Measurements from ENCODE around the gene GFRA4. TPM values are rescaled to one million over a fixed set of nuclear protein-coding genes. Genes with fewer than 3 reads are reported as not detected.

GFRA4 gene
- polyA plus RNA-seq, 2 donors = not detected

- Histone ChIP-seq H3K4me3 (ENCODE audit: low read depth in 1 of 2, low read length in 2 of 2) (no peak overlapping the region), H3K27me3 (ENCODE audit: control insufficient read depth in 1 of 2, insufficient read depth in 2 of 2, low read length in 2 of 2) (no peaks in the 10 kb centered on the region), H3K36me3 (ENCODE audit: control insufficient read depth in 2 of 2, insufficient read depth in 2 of 2, low read length in 1 of 2) (no peaks in the 10 kb centered on the region), H3K27ac (ENCODE audit: low read depth in 2 of 2, low read length in 1 of 2) (no peak overlapping the region), H3K9me3 (ENCODE audit: control insufficient read depth in 2 of 2, insufficient read depth in 1 of 2, low read depth in 1 of 2, low read length in 1 of 2) (peaks cover 3 to 6% of the 10 kb centered on the region in 2 donors), H3K4me1 (ENCODE audit: control insufficient read depth in 2 of 2, insufficient read depth in 2 of 2, low read length in 1 of 2) (peaks cover 0 to 4% of the 10 kb centered on the region in 2 donors)
- 82 to 88% methylated on average over 1 of the region's 1 CpG for whole genome bisulfite sequencing, 2 donors
These were observed 33.0 kb upstream of the GFRA4 start for GRCh38 chr20:3696200-3696599.

GRCh38 chr20:3694864-3695263 lies 31.7 kb upstream of the GFRA4 start:
- no peaks in the 10 kb centered on the region for H3K27me3 ChIP-seq (ENCODE audit: control insufficient read depth in 1 of 2, insufficient read depth in 2 of 2, low read length in 2 of 2)
- WGBS, 2 donors = 95 to 96% methylated on average over 5 of the region's 5 CpGs

GRCh38 chr20:3693376-3693775 lies 30.2 kb upstream of the GFRA4 start:
- Histone ChIP-seq H3K9me3 (ENCODE audit: control insufficient read depth in 2 of 2, insufficient read depth in 1 of 2, low read depth in 1 of 2, low read length in 1 of 2) (peaks cover 3 to 6% of the 10 kb centered on the region in 2 donors), H3K36me3 (ENCODE audit: control insufficient read depth in 2 of 2, insufficient read depth in 2 of 2, low read length in 1 of 2) (no peaks in the 10 kb centered on the region), H3K27me3 (ENCODE audit: control insufficient read depth in 1 of 2, insufficient read depth in 2 of 2, low read length in 2 of 2) (no peaks in the 10 kb centered on the region), H3K4me1 (ENCODE audit: control insufficient read depth in 2 of 2, insufficient read depth in 2 of 2, low read length in 1 of 2) (peaks cover 0 to 4% of the 10 kb centered on the region in 2 donors), H3K4me3 (ENCODE audit: low read depth in 1 of 2, low read length in 2 of 2) (no peak overlapping the region), H3K27ac (ENCODE audit: low read depth in 2 of 2, low read length in 1 of 2) (no peak overlapping the region)
- 82 to 90% methylated on average over 13 of the region's 13 CpGs for WGBS, 2 donors

More at GRCh38 chr20:3694864-3695263, 31.7 kb upstream of the GFRA4 start:
- H3K4me3 ChIP-seq (ENCODE audit: low read depth in 1 of 2, low read length in 2 of 2) = no peak overlapping the region
- H3K27ac ChIP-seq (ENCODE audit: low read depth in 2 of 2, low read length in 1 of 2) = no peak overlapping the region
- peaks cover 3 to 6% of the 10 kb centered on the region in 2 donors for H3K9me3 ChIP-seq (ENCODE audit: control insufficient read depth in 2 of 2, insufficient read depth in 1 of 2, low read depth in 1 of 2, low read length in 1 of 2)
- H3K4me1 ChIP-seq (ENCODE audit: control insufficient read depth in 2 of 2, insufficient read depth in 2 of 2, low read length in 1 of 2) = peaks cover 0 to 4% of the 10 kb centered on the region in 2 donors
- no peaks in the 10 kb centered on the region for H3K36me3 ChIP-seq (ENCODE audit: control insufficient read depth in 2 of 2, insufficient read depth in 2 of 2, low read length in 1 of 2)

GRCh38 chr20:3692706-3693294 lies 29.6 kb upstream of the GFRA4 start:
- no peak overlapping the region for H3K27ac ChIP-seq (ENCODE audit: low read depth in 2 of 2, low read length in 1 of 2)
- WGBS, 2 donors = 87 to 92% methylated on average over 23 of the region's 23 CpGs
- H3K36me3 ChIP-seq (ENCODE audit: control insufficient read depth in 2 of 2, insufficient read depth in 2 of 2, low read length in 1 of 2) = no peaks in the 10 kb centered on the region
- H3K27me3 ChIP-seq (ENCODE audit: control insufficient read depth in 1 of 2, insufficient read depth in 2 of 2, low read length in 2 of 2) = no peaks in the 10 kb centered on the region
- no peak overlapping the region for H3K4me3 ChIP-seq (ENCODE audit: low read depth in 1 of 2, low read length in 2 of 2)
- H3K9me3 ChIP-seq (ENCODE audit: control insufficient read depth in 2 of 2, insufficient read depth in 1 of 2, low read depth in 1 of 2, low read length in 1 of 2) = peaks cover 3 to 6% of the 10 kb centered on the region in 2 donors
- no peaks in the 10 kb centered on the region for H3K4me1 ChIP-seq (ENCODE audit: control insufficient read depth in 2 of 2, insufficient read depth in 2 of 2, low read length in 1 of 2)

GRCh38 chr20:3691897-3692296 lies 28.7 kb upstream of the GFRA4 start:
- Histone ChIP-seq H3K4me3 (ENCODE audit: low read depth in 1 of 2, low read length in 2 of 2) (no peak overlapping the region), H3K27ac (ENCODE audit: low read depth in 2 of 2, low read length in 1 of 2) (no peak overlapping the region), H3K9me3 (ENCODE audit: control insufficient read depth in 2 of 2, insufficient read depth in 1 of 2, low read depth in 1 of 2, low read length in 1 of 2) (peaks cover 3 to 6% of the 10 kb centered on the region in 2 donors), H3K36me3 (ENCODE audit: control insufficient read depth in 2 of 2, insufficient read depth in 2 of 2, low read length in 1 of 2) (no peaks in the 10 kb centered on the region), H3K27me3 (ENCODE audit: control insufficient read depth in 1 of 2, insufficient read depth in 2 of 2, low read length in 2 of 2) (no peaks in the 10 kb centered on the region), H3K4me1 (ENCODE audit: control insufficient read depth in 2 of 2, insufficient read depth in 2 of 2, low read length in 1 of 2) (peaks cover 3 to 5% of the 10 kb centered on the region in 2 donors)
- 83 to 86% methylated on average over 9 of the region's 9 CpGs for WGBS, 2 donors

GRCh38 chr20:3691306-3691705 lies 28.1 kb upstream of the GFRA4 start:
- 88% methylated on average over 16 of the region's 16 CpGs for WGBS, 2 donors
- Histone ChIP-seq H3K27me3 (ENCODE audit: control insufficient read depth in 1 of 2, insufficient read depth in 2 of 2, low read length in 2 of 2) (no peaks in the 10 kb centered on the region), H3K4me1 (ENCODE audit: control insufficient read depth in 2 of 2, insufficient read depth in 2 of 2, low read length in 1 of 2) (peaks cover 5 to 7% of the 10 kb centered on the region in 2 donors), H3K36me3 (ENCODE audit: control insufficient read depth in 2 of 2, insufficient read depth in 2 of 2, low read length in 1 of 2) (no peaks in the 10 kb centered on the region), H3K27ac (ENCODE audit: low read depth in 2 of 2, low read length in 1 of 2) (no peak overlapping the region), H3K9me3 (ENCODE audit: control insufficient read depth in 2 of 2, insufficient read depth in 1 of 2, low read depth in 1 of 2, low read length in 1 of 2) (peaks cover 0 to 1% of the 10 kb centered on the region in 2 donors), H3K4me3 (ENCODE audit: low read depth in 1 of 2, low read length in 2 of 2) (no peak overlapping the region)

GRCh38 chr20:3690413-3690812 lies 27.2 kb upstream of the GFRA4 start:
- Histone ChIP-seq H3K4me1 (ENCODE audit: control insufficient read depth in 2 of 2, insufficient read depth in 2 of 2, low read length in 1 of 2) (peaks cover 5 to 8% of the 10 kb centered on the region in 2 donors), H3K9me3 (ENCODE audit: control insufficient read depth in 2 of 2, insufficient read depth in 1 of 2, low read depth in 1 of 2, low read length in 1 of 2) (no peaks in the 10 kb centered on the region), H3K36me3 (ENCODE audit: control insufficient read depth in 2 of 2, insufficient read depth in 2 of 2, low read length in 1 of 2) (no peaks in the 10 kb centered on the region), H3K27me3 (ENCODE audit: control insufficient read depth in 1 of 2, insufficient read depth in 2 of 2, low read length in 2 of 2) (no peaks in the 10 kb centered on the region), H3K27ac (ENCODE audit: low read depth in 2 of 2, low read length in 1 of 2) (no peak overlapping the region), H3K4me3 (ENCODE audit: low read depth in 1 of 2, low read length in 2 of 2) (no peak overlapping the region)
- 92 to 96% methylated on average over 3 of the region's 3 CpGs for WGBS, 2 donors

- 88 to 90% methylated on average over 11 of the region's 11 CpGs for WGBS, 2 donors
- Histone ChIP-seq H3K9me3 (ENCODE audit: control insufficient read depth in 2 of 2, insufficient read depth in 1 of 2, low read depth in 1 of 2, low read length in 1 of 2) (no peaks in the 10 kb centered on the region), H3K36me3 (ENCODE audit: control insufficient read depth in 2 of 2, insufficient read depth in 2 of 2, low read length in 1 of 2) (no peaks in the 10 kb centered on the region), H3K4me1 (ENCODE audit: control insufficient read depth in 2 of 2, insufficient read depth in 2 of 2, low read length in 1 of 2) (peaks cover 5 to 8% of the 10 kb centered on the region in 2 donors), H3K4me3 (ENCODE audit: low read depth in 1 of 2, low read length in 2 of 2) (no peak overlapping the region), H3K27ac (ENCODE audit: low read depth in 2 of 2, low read length in 1 of 2) (no peak overlapping the region), H3K27me3 (ENCODE audit: control insufficient read depth in 1 of 2, insufficient read depth in 2 of 2, low read length in 2 of 2) (no peaks in the 10 kb centered on the region)
These were observed 26.8 kb upstream of the GFRA4 start for GRCh38 chr20:3689978-3690377.

GRCh38 chr20:3687655-3688054 lies 24.5 kb upstream of the GFRA4 start:
- Histone ChIP-seq H3K4me1 (ENCODE audit: control insufficient read depth in 2 of 2, insufficient read depth in 2 of 2, low read length in 1 of 2) (peaks cover 5 to 8% of the 10 kb centered on the region in 2 donors), H3K4me3 (ENCODE audit: low read depth in 1 of 2, low read length in 2 of 2) (no peak overlapping the region), H3K9me3 (ENCODE audit: control insufficient read depth in 2 of 2, insufficient read depth in 1 of 2, low read depth in 1 of 2, low read length in 1 of 2) (no peaks in the 10 kb centered on the region), H3K27me3 (ENCODE audit: control insufficient read depth in 1 of 2, insufficient read depth in 2 of 2, low read length in 2 of 2) (no peaks in the 10 kb centered on the region), H3K36me3 (ENCODE audit: control insufficient read depth in 2 of 2, insufficient read depth in 2 of 2, low read length in 1 of 2) (no peaks in the 10 kb centered on the region), H3K27ac (ENCODE audit: low read depth in 2 of 2, low read length in 1 of 2) (peak overlapping the region; percentile 40 to 45)
- 61 to 65% methylated on average over 2 of the region's 2 CpGs for WGBS, 2 donors

- H3K36me3 ChIP-seq (ENCODE audit: control insufficient read depth in 2 of 2, insufficient read depth in 2 of 2, low read length in 1 of 2) = no peaks in the 10 kb centered on the region
- no peaks in the 10 kb centered on the region for H3K27me3 ChIP-seq (ENCODE audit: control insufficient read depth in 1 of 2, insufficient read depth in 2 of 2, low read length in 2 of 2)
- H3K4me3 ChIP-seq (ENCODE audit: low read depth in 1 of 2, low read length in 2 of 2) = no peak overlapping the region
- no peaks in the 10 kb centered on the region for H3K9me3 ChIP-seq (ENCODE audit: control insufficient read depth in 2 of 2, insufficient read depth in 1 of 2, low read depth in 1 of 2, low read length in 1 of 2)
- H3K4me1 ChIP-seq (ENCODE audit: control insufficient read depth in 2 of 2, insufficient read depth in 2 of 2, low read length in 1 of 2) = peaks cover 5 to 11% of the 10 kb centered on the region in 2 donors
- WGBS, 2 donors = 25 to 29% methylated on average over 9 of the region's 9 CpGs
- H3K27ac ChIP-seq (ENCODE audit: low read depth in 2 of 2, low read length in 1 of 2) = peak overlapping the region; percentile 40 to 45
These were observed 23.7 kb upstream of the GFRA4 start for GRCh38 chr20:3686867-3687321.

All from esophagus (tissue), 2 donors.